ENCODE results near the gene SPIRE2. TPM values are rescaled to one million over a fixed set of nuclear protein-coding genes. Genes with fewer than 3 reads are reported as not detected.

SPIRE2 gene
- total and polyA plus RNA-seq, 9 of the 15 experiments (the other 6 are each of a cell fraction or from before 2014, with no cell fraction given), result 0.70 to 7.5 (median 4.6) TPM

DNA sequence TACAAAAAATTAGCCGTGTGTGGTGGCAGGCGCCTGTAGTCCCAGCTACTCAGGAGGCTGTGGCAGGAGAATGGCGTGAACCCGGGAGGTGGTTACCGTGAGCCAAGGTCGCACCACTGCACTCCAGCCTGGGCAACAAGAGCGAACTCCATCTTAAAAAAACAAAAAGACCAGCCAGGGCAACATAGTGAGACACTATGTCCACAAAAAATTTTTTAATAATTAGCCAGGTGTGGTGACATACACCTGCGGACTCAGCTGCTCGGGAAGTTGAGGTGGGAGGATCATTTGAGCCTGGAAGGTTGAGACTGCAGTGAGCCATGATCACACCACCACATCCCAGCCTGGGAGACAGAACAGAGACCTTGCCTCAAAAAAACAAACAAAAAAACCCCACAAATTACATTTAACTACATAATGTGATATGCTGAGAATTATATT is 40.9 kb upstream of the SPIRE2 start:
- Histone ChIP-seq H3K27ac (ENCODE audit: extremely low read depth, low read depth, low read length) (no peak overlapping the region), H3K9ac (ENCODE audit: insufficient read depth in 1 of 2, low read depth in 2 of 2, low read length in 2 of 2) (no peak overlapping the region), H3K9me1 (ENCODE audit: control insufficient read depth, insufficient read depth, low read length) (no peaks in the 10 kb centered on the region), H3K36me3 (ENCODE audit: control insufficient read depth, insufficient read depth, low read length) (peaks cover 96% of the 10 kb centered on the region; the same call in 2 of the 3 replicates), H3K4me2 (ENCODE audit: insufficient read depth, low read length) (no peak overlapping the region), H3K4me1 (replicated peaks in 1 of 2; ENCODE audit: control insufficient read depth in 2 of 2, insufficient read depth in 2 of 2, low read length in 2 of 2) (peaks cover 6 to 9% of the 10 kb centered on the region in 2 experiments; a peak in 4 of 5 replicates), H3K79me2 (ENCODE audit: control insufficient read depth, insufficient read depth, low read length) (no peaks in the 10 kb centered on the region; the same call in 2 of the 3 replicates), H3K27me3 (ENCODE audit: control insufficient read depth in 2 of 2, insufficient read depth in 2 of 2, low read length in 2 of 2) (no peaks in the 10 kb centered on the region), H4K20me1 (replicated peaks; ENCODE audit: control insufficient read depth, insufficient read depth, low read length) (peaks cover 7% of the 10 kb centered on the region; the same call in 1 of the 2 replicates), H3K9me3 (replicated peaks; ENCODE audit: control insufficient read depth, insufficient read depth, low read depth, low read length) (no peaks in the 10 kb centered on the region), H3K4me3 (no peak overlapping the region), H2AFZ (ENCODE audit: low read depth, low read length) (no peak overlapping the region)
- WGBS (ENCODE audit: insufficient coverage, low coverage, missing lambda C conversion rate), result 95% methylated on average over 9 of the region's 9 CpGs
- in situ Hi-C loops (cut with MboI), result no loop called here
- BruUV-seq (replicated peaks), result no TSS peak
- DNase-seq (ENCODE audit: extremely low read depth in 1 of 4, low spot score in 3 of 4) (no peak), FAIRE-seq (no peak), ATAC-seq (no peak)
- CTCF ChIA-PET (ENCODE audit: low intra/inter-chr PET ratio), result no interaction called here
- POLR2A ChIA-PET, result no interaction called here
- no peak for TF ChIP-seq KLF6 (CRISPR knock-in tag; IDR thresholded peaks at IDR 0.05; ENCODE audit: borderline replicate concordance)
- TF ChIP-seq CBX8 (IDR thresholded peaks at IDR 0.05; ENCODE audit: borderline replicate concordance, extremely low read depth, low read depth, low read length, poor library complexity, severe bottlenecking), result no peak
- no peak for TF ChIP-seq CSDE1 (IDR thresholded peaks at IDR 0.05)
- no peak for TF ChIP-seq PCBP2 (IDR thresholded peaks at IDR 0.05; ENCODE audit: low read depth, low read length, poor library complexity, severe bottlenecking)
- TF ChIP-seq RBFOX2 (IDR thresholded peaks at IDR 0.05; ENCODE audit: low read depth, low read length), result no peak
- TF ChIP-seq, protein P1, sequence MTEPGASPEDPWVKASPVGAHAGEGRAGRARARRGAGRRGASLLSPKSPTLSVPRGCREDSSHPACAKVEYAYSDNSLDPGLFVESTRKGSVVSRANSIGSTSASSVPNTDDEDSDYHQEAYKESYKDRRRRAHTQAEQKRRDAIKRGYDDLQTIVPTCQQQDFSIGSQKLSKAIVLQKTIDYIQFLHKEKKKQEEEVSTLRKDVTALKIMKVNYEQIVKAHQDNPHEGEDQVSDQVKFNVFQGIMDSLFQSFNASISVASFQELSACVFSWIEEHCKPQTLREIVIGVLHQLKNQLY (CRISPR knock-in tag; conservative IDR thresholded peaks at IDR 0.05), result no peak
- intact Hi-C loops (cut with micrococcal nuclease), result no loop called here

Data from K562 (cell line).